Keratinocyte (primary cell): Measurements from ENCODE around the gene KLF3.

Experiments used
- CTCF ChIP-seq, 3 experiments: IDR thresholded peaks in 1 of 3; conservative IDR thresholded peaks in 1 of 3; optimal IDR thresholded peaks in 1 of 3; 2 replicates in 2 of 3; 3 replicates in 1 of 3; pipeline versions ENCODE3 to v1.5.1; 2011; ENCODE audit warnings: low read length in 3 of 3, mild to moderate bottlenecking in 3 of 3, moderate library complexity in 2 of 3, control low read depth in 1 of 3, inconsistent platforms in 1 of 3; ENCODE audit not compliant: insufficient read depth in 2 of 3; ENCODE audit errors: extremely low read depth in 1 of 3
- EZH2 ChIP-seq: IDR thresholded peaks from one replicate; pipeline ENCODE4 v1.6.1; 2012; ENCODE audit warnings: inconsistent platforms, mild to moderate bottlenecking, low read length, moderate library complexity

- TF ChIP-seq CTCF (optimal IDR thresholded peaks at IDR 0.05 in 1 of 3, IDR thresholded peaks at IDR 0.05 in 1 of 3, conservative IDR thresholded peaks at IDR 0.05 in 1 of 3; ENCODE audit: extremely low read depth in 1 of 3, insufficient read depth in 2 of 3, low read length in 3 of 3) (no peak), EZH2 (no peak)
These were observed 70.4 kb downstream of the KLF3 start for GRCh38 chr4:38734446-38734845.
